HG03442 (cell line): ENCODE data around the gene VPS41.

Experiments used
- ATAC-seq: cut with Tn5 transposase; IDR thresholded peaks from one replicate; pipeline ENCODE4 v1.9.1; 2021; ENCODE audit warnings: mild to moderate bottlenecking, moderate library complexity; ENCODE audit not compliant: unreplicated experiment

VPS41 gene

GRCh38 chr7:38819463-38819862, 89.5 kb downstream of the VPS41 start:
- no peak for ATAC-seq

DNA sequence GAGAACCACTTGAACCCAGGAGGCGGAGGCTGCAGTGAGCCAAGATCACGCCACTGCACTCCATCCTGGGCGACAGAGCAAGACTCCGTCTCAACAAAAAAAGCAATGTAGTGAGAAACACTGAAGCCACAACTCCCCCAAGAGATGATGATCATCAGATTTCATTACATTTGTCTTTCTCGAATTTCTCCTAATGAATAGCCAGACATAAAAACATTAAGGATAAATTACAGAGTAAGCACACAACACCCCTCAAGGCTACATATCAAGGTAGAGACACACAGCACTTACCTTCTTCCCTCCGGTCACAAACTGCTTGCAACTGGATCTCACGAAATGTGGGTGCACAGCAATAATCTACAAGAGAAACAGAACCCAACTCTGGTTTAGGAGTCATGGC, 91.5 kb downstream of the VPS41 start:
- ATAC-seq, result no peak

GRCh38 chr7:38813768-38814167, 95.2 kb downstream of the VPS41 start:
- ATAC-seq, result no peak

GRCh38 chr7:38806912-38807311, 102.1 kb downstream of the VPS41 start:
- ATAC-seq, result no peak

DNA sequence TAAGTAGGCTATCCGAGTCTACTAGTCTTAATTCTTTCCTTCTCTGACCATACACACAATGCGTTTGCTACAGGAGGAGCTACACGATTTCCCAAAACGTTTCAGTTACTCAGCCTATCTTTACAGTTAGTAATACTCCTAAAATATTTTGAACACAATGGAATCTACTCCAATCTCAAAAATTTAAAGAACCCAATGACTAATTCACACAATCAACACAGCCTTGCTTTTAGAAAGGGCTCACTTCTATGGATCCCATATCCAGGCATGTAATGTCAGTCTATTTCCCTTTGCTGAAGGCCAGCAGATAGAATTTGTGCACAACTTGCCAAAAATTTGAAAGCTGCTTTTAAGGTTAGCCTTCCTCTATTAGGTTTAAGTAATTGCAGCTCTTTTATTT, 107.2 kb downstream of the VPS41 start:
- no peak for ATAC-seq

- ATAC-seq, result no peak
Observed at GRCh38 chr7:38798552-38799267, 110.3 kb downstream of the VPS41 start.

GRCh38 chr7:38796626-38797501, 112.1 kb downstream of the VPS41 start:
- ATAC-seq, result no peak

DNA sequence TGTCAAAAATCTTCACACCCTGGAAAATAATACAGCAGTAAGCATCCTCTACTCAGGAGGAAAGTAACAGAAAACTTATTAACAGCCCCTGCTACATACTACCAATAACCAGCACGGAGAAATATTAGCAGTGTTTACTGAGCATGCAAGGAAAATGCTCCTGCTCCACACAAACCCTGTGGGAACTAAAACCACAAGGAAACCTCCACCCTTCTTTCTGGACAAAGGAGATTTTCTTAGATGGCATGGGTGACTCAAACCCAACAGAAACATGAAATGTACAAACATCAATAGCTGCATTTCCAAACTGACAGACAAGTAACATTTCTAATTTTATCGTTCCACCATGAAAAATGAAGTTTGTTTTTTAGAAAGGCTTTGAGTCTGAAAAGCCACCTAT, 113.4 kb downstream of the VPS41 start:
- no peak for ATAC-seq

GRCh38 chr7:38781991-38782390, 127.0 kb downstream of the VPS41 start:
- ATAC-seq, result no peak

GRCh38 chr7:38777609-38778008, 131.4 kb downstream of the VPS41 start:
- ATAC-seq, result no peak

- no peak for ATAC-seq
Observed at GRCh38 chr7:38775506-38776175, 133.3 kb downstream of the VPS41 start.

DNA sequence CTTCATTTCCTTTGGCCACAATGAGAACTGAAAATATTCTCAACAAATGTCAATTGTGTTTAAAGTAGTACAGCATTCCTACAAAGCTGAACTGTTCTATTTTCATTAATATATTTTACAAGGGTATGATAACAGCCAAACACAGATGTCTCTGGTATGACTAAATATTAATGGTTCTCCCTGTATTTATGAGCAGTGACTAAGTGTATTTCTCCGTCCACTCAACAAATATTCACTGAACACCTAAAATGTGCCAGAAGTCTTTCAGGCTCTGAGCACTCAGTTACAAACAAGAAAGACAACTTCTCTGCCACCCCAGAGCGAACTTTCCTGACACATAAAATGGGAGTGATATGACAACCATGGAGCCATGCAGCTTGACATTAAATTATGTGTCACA, 135.6 kb downstream of the VPS41 start:
- ATAC-seq, result no peak

DNA sequence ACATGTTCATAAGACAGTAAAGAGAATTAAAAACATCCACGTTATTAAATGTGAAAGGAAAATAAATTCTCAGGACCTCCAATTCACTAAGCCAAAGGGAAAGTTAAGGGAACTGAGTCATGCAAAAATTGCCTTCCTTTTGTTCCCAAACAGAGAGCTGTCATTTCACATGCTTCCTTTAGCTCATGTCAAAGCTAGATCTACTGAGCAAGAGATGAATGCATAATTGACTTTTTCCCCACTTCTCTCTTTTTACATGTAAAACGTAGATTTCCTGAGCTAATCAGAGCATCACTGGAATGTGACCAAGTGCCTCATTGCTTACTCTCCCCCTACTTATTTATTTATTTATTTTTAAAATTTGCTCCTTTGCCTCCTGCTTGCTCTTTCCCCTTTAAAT, 148.8 kb downstream of the VPS41 start:
- ATAC-seq, result no peak

GRCh38 chr7:38759028-38759427, 150.0 kb downstream of the VPS41 start:
- no peak for ATAC-seq

DNA sequence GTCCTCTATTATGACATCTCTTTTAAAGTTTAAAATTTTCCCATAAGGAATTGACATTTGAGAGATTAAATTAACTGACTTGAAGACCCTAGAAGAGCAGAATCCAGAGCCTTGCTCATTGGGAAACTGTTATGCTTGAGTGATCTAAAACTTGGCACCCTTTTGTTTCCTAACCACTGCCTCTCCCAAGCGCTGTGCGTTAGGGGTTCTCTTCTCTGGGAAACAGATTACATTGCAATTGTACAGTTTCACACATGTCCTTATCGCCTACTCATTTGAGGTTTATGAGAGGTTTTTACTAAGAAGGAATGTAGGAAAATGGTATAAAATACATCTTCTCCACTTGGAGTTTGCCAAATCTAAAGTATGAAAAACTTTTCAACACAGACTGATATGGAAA, 151.1 kb downstream of the VPS41 start:
- no peak for ATAC-seq

DNA sequence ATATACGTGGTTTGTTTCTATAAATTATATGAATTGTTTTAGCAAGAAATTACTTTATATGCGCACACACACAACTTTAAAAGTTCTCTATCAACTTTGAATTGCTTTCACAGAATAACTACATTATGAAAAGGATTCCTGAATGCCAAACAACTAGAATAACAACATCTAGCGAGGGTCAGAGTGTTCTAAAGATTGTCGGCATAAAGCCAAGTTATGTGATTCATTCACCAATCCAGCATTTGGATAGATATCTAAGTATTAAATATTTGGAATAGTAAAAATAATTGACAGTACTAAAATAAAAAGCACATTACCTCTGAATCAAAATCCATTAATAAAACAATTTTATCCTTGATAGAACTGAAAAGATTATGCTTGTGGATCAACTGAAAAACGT, 152.5 kb downstream of the VPS41 start:
- no peak for ATAC-seq

GRCh38 chr7:38753347-38753746, 155.6 kb downstream of the VPS41 start:
- ATAC-seq, result no peak

DNA sequence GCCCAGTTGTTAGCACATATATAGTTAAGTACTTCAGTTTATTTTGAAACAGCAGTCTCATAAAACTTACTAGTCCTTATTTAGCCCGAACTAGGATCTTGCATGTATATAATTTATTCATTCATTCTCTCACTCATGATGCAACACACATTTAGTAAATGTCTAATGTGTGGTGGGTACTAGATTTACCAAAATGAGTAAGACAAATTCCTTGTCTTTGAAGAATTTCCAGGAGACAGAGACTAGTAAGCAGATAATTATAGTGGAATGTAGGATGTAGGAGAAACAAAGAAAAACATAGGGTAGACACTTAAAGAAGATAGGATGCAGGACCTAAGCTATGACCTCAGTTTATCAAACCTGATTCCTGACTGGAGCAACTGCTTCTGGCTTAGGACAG, 157.6 kb downstream of the VPS41 start:
- no peak for ATAC-seq

DNA sequence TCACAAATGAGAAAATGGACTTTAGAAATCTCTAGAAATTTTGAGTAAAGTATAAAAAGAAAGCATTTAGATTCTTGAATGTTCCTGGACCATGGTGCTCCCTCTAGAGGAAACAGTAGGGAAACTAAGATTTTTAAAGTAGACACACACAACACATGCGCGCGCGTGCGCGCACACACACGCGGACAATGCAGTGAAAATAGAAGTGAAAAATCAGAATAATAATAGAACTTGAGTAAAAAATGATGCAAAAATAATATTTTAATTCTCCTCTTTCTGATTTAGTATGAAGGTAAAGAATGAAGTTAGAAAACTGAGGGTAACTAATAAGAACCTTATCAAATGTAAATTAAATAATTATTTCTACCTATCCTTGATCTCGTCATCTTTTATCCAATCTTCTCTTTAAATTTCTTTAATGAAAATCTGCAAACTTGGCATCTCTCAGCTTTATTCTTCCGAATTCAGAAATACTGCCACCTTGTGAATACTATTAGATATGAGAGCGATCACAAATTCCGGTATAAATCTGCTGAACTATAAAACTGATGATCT, 160.9 kb downstream of the VPS41 start:
- ATAC-seq, result no peak

- no peak for ATAC-seq
Observed at GRCh38 chr7:38746438-38746837, 162.6 kb downstream of the VPS41 start.

DNA sequence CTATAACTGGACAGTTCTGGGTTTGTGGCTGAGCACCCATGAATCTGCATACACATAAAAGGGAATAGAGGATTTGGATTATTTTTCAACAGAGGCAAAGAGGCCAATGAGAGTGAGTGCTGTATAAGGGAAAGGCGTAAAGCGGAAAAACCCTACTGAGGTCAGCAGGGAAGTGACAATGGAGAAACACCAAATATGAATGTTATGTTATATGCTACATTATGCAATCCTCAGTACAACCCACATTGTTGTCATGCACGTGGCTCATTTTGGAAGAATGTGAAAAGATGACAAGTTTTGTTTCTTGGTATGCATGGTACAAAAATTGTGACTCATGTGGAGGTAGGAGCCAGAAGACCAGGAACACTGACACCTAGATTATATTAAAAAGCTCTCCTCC, 164.2 kb downstream of the VPS41 start:
- no peak for ATAC-seq
